Measurements from ENCODE around the gene SH3TC1.

- TF ChIP-seq CTCF (IDR thresholded peaks at IDR 0.05) (no peak), POLR2A (IDR thresholded peaks at IDR 0.05) (no peak)
Observed at GRCh38 chr4:8153441-8153840, 45.6 kb upstream of the SH3TC1 start.
